ENCODE results near the gene RNF5.

- TF ChIP-seq CTCF (conservative IDR thresholded peaks at IDR 0.05; ENCODE audit: low read length), result no peak
- TF ChIP-seq EZH2phosphoT487 (IDR thresholded peaks at IDR 0.05; ENCODE audit: borderline replicate concordance), result no peak
Observed at GRCh38 chr6:32129297-32130088, 48.7 kb upstream of the RNF5 start.

Data from Loucy (cell line).